BLaER1 treated with 17β-estradiol and CSF1 and Interleukin-3, amounts not matched to agents 10 nM and 100 nM (cell line): ENCODE data around the gene PKN1.

ENCODE experiments used
- H3K27ac ChIP-seq, 11 experiments: shearing (Covaris generic); formaldehyde crosslinking; 2 replicates each; pipeline ENCODE4 v1.8.1; 2022
- H3K27me3 ChIP-seq, 11 experiments: shearing (Covaris generic); formaldehyde crosslinking; 2 replicates each; pipeline ENCODE4 v1.8.1; 2022
- H3K36me3 ChIP-seq, 11 experiments: shearing (Covaris generic); formaldehyde crosslinking; 2 replicates each; pipeline ENCODE4 v1.8.1; 2022
- H3K4me1 ChIP-seq, 10 experiments: shearing (Covaris generic); formaldehyde crosslinking; 2 replicates each; pipeline ENCODE4 v1.8.1; 2022
- H3K4me2 ChIP-seq, 11 experiments: shearing (Covaris generic); formaldehyde crosslinking; 2 replicates each; pipeline ENCODE4 v1.8.1; 2022
- H3K4me3 ChIP-seq, 10 experiments: shearing (Covaris generic); formaldehyde crosslinking; 2 replicates each; pipeline ENCODE4 v1.8.1; 2022
- H3K9ac ChIP-seq, 11 experiments: shearing (Covaris generic); formaldehyde crosslinking; 2 replicates each; pipeline ENCODE4 v1.8.1; 2022
- H3K9me3 ChIP-seq, 11 experiments: shearing (Covaris generic); formaldehyde crosslinking; replicated peaks in 1 of 11; 2 replicates each; pipeline ENCODE4 v1.8.1; 2022
- H4K20me1 ChIP-seq, 11 experiments: shearing (Covaris generic); formaldehyde crosslinking; 2 replicates each; pipeline ENCODE4 v1.8.1; 2022
- Cebpa-rat ChIP-seq, 11 experiments: shearing (Covaris generic); IDR thresholded peaks; 2 replicates each; pipeline ENCODE4 v1.8.1; 2022

PKN1 gene

DNA sequence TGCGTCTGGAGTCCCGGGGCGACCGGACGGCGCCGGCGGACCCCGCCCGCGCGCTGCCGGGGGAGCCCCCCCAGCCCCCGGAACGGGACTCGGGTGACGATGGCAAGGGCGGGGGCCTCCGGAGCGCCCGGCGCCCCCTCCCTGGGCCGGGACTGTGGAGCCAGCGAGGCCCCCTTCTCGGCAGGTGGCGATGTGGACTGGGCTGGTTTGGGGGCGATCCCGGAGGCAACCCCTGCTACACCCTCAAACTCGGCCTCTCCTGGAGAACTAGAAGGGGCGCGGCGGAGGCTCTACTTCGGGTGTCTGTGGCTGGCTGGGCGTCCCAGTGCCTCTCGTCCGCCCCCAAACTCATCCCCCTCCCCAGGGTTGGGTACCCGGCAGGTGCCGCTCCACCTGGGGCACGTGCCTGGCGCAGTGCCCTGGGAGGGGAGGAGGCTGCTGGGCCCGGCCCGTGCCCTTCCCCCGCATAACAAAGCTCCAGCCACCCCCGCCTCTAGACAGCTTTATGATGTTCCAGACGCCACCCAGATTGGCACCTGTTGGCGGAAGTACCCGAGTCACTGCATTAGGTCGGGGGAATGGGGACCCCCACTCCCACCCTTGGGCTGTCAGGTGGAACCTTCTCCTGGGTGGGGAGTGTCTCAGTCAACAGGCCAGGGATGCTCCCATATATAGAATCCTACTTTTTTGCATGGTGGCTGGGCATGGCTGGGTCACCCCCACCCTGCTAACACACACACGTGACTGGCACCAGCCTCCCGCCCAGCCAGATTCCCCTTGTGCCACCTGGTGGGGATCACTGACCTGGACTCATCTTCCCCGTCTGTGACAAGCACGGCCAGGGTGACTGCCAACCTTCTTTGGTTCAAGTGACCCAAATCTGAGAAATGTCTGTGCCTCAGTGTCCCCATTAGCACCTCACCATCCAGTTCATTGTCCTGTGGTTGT is 722 bp downstream of the PKN1 start:
- Histone ChIP-seq H3K27me3 (no peaks in the 10 kb centered on the region), H3K27ac (peak overlapping the region; percentile 78 to 88 (median 84)), H3K4me1 (peaks cover 42 to 65% (median 56%) of the 10 kb centered on the region in 10 experiments), H3K9me3 (no peaks in the 10 kb centered on the region), H3K9ac (peak overlapping the region; percentile 82 to 97 (median 90)), H3K4me2 (peak overlapping the region; percentile 91 to 99 (median 97)), H3K4me3 (peak overlapping the region; percentile 86 to 99 (median 96)), H4K20me1 (peaks cover 0 to 38% (median 17%) of the 10 kb centered on the region in 11 experiments; a peak in 16 of 22 replicates), H3K36me3 (peaks cover 0 to 25% (median 14%) of the 10 kb centered on the region in 11 experiments; a peak in 13 of 22 replicates)
- no peak for TF ChIP-seq Cebpa-rat (IDR thresholded peaks at IDR 0.05)

DNA sequence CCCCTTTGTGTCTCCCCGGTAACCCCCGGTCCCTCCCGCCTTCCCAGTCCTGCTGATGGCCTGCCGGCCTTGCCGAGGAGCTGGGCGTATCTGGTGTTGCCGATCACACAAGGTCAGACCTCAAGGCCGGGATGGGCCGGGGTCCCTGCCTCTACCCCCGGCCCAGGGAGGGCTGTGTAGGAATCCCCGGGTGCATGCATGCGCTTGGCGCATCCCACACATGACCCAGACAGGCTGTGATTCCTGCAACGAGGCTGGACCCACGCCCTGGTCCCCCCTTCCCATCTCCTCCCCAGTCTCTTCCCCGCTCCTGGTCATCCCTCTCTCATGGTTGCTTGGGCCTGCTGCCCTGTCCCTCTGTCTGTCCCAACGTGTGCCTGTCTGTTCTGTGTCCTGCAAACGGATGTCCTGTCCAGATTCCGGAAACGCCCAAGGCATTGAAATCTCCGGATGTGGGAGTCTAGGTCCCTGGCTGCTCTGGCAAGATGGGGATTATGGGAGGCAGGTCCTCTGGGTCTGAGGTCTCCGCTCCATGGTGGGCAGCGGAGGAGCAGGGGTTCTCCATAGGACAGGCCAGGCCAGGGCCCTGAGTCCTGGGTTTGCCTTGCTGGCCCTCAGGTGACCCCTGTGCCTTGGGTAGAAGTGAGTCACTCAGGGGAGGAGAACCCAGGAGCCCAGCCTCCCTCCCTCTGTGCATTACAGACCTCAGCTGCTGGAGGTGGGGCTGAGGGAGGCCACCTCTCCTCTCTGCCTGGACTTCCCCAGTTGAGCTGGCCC is 1.6 kb downstream of the PKN1 start:
- H3K9ac ChIP-seq = peak overlapping the region in 10 of 11 experiments; percentile 86 to 97 (median 90); a peak in 21 of 22 replicates

DNA sequence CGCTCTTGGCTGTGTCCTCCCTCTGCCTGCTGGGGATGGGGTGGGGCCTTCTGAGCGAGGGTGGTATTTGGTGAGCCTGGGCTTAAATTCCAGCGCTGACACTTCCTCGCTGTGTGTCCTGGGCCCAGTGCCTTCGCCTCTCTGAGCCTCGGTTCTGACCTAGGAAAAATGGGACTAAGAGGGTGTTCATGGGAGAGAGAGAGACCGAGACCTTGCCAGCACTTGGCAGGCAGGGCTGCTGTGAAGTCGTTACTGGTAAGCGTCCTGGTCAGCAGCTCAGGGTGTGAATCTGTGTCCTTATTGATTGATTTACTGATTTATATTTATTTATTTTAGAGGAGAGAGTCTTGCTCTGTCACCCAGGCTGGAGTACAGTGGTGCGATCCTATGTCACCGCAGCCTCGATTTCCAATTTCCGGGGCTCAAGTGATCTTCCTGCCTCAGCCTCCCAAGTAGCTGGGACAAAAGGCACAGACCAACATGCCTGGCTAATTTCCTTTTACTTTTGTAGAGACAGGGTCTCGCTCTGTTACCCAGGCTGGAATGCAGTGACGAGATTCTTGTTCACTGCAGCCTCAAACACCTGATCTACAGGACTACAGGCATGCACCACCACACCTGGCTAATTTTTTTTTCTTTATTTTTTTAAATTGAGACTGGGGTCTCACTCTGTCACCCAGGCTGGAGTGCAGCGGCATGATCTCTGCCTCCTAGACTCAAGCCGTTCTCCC is 2.4 kb downstream of the PKN1 start:
- Histone ChIP-seq H3K4me2 (peak overlapping the region; percentile 91 to 99 (median 97)), H3K4me1 (peaks cover 55 to 81% (median 69%) of the 10 kb centered on the region in 10 experiments), H4K20me1 (peaks cover 0 to 44% (median 17%) of the 10 kb centered on the region in 11 experiments; a peak in 16 of 22 replicates), H3K9ac (peak overlapping the region in 9 of 11 experiments; percentile 25 to 97 (median 90); a peak in 11 of 22 replicates), H3K36me3 (peaks cover 0 to 25% (median 14%) of the 10 kb centered on the region in 11 experiments; a peak in 13 of 22 replicates), H3K27ac (peak overlapping the region in 6 of 11 experiments; percentile 1 to 26 (median 20); a peak in 5 of 22 replicates), H3K27me3 (no peaks in the 10 kb centered on the region), H3K4me3 (peak overlapping the region in 2 of 10 experiments; percentile 94 to 99; a peak in 1 of 20 replicates), H3K9me3 (no peaks in the 10 kb centered on the region)
- TF ChIP-seq Cebpa-rat (IDR thresholded peaks at IDR 0.05) = no peak

More for the DNA sequence above, 1.6 kb downstream of the PKN1 start:
- no peaks in the 10 kb centered on the region for H3K9me3 ChIP-seq
- H3K27ac ChIP-seq = peak overlapping the region in 6 of 11 experiments; percentile 1 to 26 (median 20); a peak in 7 of 22 replicates
- peak overlapping the region; percentile 91 to 99 (median 97) for H3K4me2 ChIP-seq
- no peak for TF ChIP-seq Cebpa-rat (IDR thresholded peaks at IDR 0.05)
- peak overlapping the region; percentile 86 to 99 (median 96); a peak in 19 of 20 replicates for H3K4me3 ChIP-seq
- H3K36me3 ChIP-seq = peaks cover 0 to 25% (median 14%) of the 10 kb centered on the region in 11 experiments; a peak in 13 of 22 replicates
- peaks cover 0 to 44% (median 17%) of the 10 kb centered on the region in 11 experiments; a peak in 16 of 22 replicates for H4K20me1 ChIP-seq
- H3K4me1 ChIP-seq = peaks cover 51 to 74% (median 65%) of the 10 kb centered on the region in 10 experiments
- no peaks in the 10 kb centered on the region for H3K27me3 ChIP-seq

DNA sequence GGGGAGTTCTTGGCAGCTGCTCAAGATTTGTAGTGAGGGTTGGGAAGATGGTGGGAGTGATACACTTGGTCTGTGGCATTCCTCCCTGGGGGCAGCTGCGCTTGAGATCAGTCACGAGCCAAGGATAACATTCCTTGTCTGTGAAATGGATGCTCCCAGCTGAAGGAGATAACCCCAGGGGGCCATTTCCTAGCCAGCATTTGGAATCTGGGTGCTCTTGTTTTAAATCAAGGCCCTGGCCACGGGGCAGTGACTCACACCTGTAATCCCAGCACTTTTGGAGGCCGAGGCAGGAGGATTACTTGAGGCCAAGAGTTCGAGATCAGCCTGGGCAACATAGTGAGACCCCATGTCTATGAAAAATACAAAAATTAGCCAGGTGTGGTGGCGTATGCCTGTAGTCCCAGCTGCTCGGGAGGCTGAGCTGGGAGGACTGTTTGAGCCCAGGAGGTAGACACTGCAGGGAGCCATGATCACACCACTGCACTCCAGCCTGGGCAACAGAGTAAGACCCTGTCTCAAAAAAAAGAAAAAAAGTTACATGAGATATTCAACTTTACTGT is 4.6 kb downstream of the PKN1 start:
- peaks cover 0 to 44% (median 17%) of the 10 kb centered on the region in 11 experiments; a peak in 16 of 22 replicates for H4K20me1 ChIP-seq
- no peaks in the 10 kb centered on the region for H3K9me3 ChIP-seq
- no peaks in the 10 kb centered on the region for H3K27me3 ChIP-seq
- no peak overlapping the region for H3K4me3 ChIP-seq
- H3K9ac ChIP-seq = peak overlapping the region in 1 of 11 experiments; percentile 20; a peak in 1 of 22 replicates
- peaks cover 19 to 47% (median 33%) of the 10 kb centered on the region in 11 experiments for H3K36me3 ChIP-seq
- H3K4me2 ChIP-seq = peak overlapping the region in 4 of 11 experiments; percentile 95 to 99 (median 97); a peak in 5 of 22 replicates
- H3K27ac ChIP-seq = 0 out of 22 replicates have a peak overlapping the region, but pooled peaks of 1 of the 11 experiments have one; percentile 7
- TF ChIP-seq Cebpa-rat (IDR thresholded peaks at IDR 0.05) = no peak
- H3K4me1 ChIP-seq = peaks cover 54 to 69% (median 63%) of the 10 kb centered on the region in 10 experiments

DNA sequence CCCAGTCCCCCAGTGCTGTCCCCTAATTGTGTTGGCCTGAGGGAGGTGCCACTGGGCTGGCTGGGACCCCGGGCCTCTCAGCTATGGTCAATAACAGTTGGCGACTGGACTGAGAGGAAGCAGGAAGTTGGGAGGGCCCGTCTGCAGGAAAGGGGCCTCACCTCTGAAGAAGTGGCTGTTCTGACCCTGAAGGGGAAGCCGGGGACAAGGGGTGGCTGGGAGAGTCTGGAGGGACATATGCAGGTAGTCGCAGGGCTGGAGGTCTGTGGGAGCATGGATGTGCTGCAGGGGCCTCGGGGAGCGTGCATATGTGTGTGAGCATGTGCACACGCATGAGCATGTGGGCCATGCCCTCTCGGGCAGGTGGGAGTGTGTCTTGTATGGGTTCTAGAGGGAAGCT is 5.9 kb downstream of the PKN1 start:
- peak overlapping the region in 5 of 11 experiments; percentile 15 to 35 (median 24); a peak in 4 of 22 replicates for H3K9ac ChIP-seq
- H3K36me3 ChIP-seq = peaks cover 32 to 60% (median 46%) of the 10 kb centered on the region in 11 experiments
- H3K4me1 ChIP-seq = peaks cover 49 to 64% (median 58%) of the 10 kb centered on the region in 10 experiments
- H3K27ac ChIP-seq = peak overlapping the region in 6 of 11 experiments; percentile 23 to 91 (median 36); a peak in 8 of 22 replicates
- H3K4me2 ChIP-seq = peak overlapping the region; percentile 88 to 99 (median 96)
- H4K20me1 ChIP-seq = peaks cover 0 to 52% (median 23%) of the 10 kb centered on the region in 11 experiments; a peak in 16 of 22 replicates
- no peaks in the 10 kb centered on the region for H3K9me3 ChIP-seq
- TF ChIP-seq Cebpa-rat (IDR thresholded peaks at IDR 0.05) = no peak
- no peaks in the 10 kb centered on the region for H3K27me3 ChIP-seq
- H3K4me3 ChIP-seq = no peak overlapping the region

DNA sequence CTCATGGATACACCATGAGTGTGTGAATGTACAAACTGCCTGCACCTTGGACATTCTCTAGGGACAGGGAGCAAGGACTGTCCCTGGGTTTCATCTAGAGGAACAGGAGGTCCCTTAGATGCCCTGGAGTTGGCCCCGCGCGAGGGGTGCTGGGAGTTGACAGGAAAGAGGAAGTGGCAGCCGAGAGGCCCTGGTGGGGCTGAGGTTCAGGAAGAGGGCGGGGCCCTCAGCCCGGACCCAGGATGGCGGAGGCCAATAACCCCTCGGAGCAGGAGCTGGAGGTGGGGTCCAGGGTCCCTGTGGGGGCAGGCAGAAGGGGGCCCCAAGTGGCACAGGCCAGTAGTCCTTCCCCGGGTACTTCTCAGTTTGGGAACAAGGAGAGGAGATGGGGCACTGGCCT is 6.9 kb downstream of the PKN1 start:
- H3K36me3 ChIP-seq = peaks cover 43 to 71% (median 56%) of the 10 kb centered on the region in 11 experiments
- H3K9me3 ChIP-seq = no peaks in the 10 kb centered on the region
- no peaks in the 10 kb centered on the region for H3K27me3 ChIP-seq
- peak overlapping the region; percentile 72 to 91 (median 85) for H3K27ac ChIP-seq
- peak overlapping the region; percentile 75 to 85 (median 82) for H3K9ac ChIP-seq
- H3K4me2 ChIP-seq = peak overlapping the region; percentile 88 to 99 (median 96)
- H3K4me1 ChIP-seq = peaks cover 38 to 54% (median 48%) of the 10 kb centered on the region in 10 experiments
- TF ChIP-seq Cebpa-rat (IDR thresholded peaks at IDR 0.05) = no peak
- H3K4me3 ChIP-seq = peak overlapping the region; percentile 53 to 77 (median 64)
- peaks cover 0 to 54% (median 18%) of the 10 kb centered on the region in 11 experiments; a peak in 16 of 22 replicates for H4K20me1 ChIP-seq
